ENCODE measurements around the gene CLDN9.

DNA sequence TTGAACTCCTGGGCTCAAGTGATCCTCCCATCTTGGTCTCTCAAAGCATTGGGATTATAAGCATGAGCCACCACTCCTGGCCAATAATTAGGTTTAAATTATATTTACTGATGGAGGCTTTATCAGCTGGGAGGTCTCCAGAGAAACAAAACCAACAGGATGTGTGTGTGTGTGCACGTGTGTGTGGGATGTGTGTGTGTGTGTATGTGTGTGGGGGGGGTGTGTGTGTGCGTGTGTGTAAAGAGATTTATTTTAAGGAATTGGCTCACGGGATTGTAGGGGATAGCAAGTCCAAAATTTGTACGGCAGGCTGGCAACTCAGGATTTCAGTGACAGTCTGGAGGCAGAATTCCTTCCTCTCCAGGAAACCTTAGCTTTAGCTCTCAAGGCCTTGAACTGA lies 38.3 kb downstream of the CLDN9 start:
- TF ChIP-seq, protein P1, sequence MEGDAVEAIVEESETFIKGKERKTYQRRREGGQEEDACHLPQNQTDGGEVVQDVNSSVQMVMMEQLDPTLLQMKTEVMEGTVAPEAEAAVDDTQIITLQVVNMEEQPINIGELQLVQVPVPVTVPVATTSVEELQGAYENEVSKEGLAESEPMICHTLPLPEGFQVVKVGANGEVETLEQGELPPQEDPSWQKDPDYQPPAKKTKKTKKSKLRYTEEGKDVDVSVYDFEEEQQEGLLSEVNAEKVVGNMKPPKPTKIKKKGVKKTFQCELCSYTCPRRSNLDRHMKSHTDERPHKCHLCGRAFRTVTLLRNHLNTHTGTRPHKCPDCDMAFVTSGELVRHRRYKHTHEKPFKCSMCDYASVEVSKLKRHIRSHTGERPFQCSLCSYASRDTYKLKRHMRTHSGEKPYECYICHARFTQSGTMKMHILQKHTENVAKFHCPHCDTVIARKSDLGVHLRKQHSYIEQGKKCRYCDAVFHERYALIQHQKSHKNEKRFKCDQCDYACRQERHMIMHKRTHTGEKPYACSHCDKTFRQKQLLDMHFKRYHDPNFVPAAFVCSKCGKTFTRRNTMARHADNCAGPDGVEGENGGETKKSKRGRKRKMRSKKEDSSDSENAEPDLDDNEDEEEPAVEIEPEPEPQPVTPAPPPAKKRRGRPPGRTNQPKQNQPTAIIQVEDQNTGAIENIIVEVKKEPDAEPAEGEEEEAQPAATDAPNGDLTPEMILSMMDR (IDR thresholded peaks at IDR 0.05; ENCODE audit: low read depth, low read length) = no peak
- no peak for TF ChIP-seq POLR2A (IDR thresholded peaks at IDR 0.05; ENCODE audit: extremely low read depth, insufficient read length)
